NCI-H2107 (cell line): ENCODE data around the gene CCDC134.

Source experiments
- DNase-seq: peaks from one replicate; lab custom pipeline; 2025; lab: John Stamatoyannopoulos, UW

The CCDC134 gene

GRCh38 chr22:41787331-41787730 is 13.1 kb upstream of the CCDC134 start:
- DNase-seq: no peak

GRCh38 chr22:41793871-41794270 is 6.6 kb upstream of the CCDC134 start:
- no peak for DNase-seq

GRCh38 chr22:41798736-41799135 is 1.7 kb upstream of the CCDC134 start:
- DNase-seq: no peak

- no peak for DNase-seq
Observed at GRCh38 chr22:41799486-41800347, 762 bp upstream of the CCDC134 start.

- no peak for DNase-seq
Observed at GRCh38 chr22:41801147-41801819, 804 bp downstream of the CCDC134 start.

GRCh38 chr22:41801886-41802285 is 1.4 kb downstream of the CCDC134 start:
- DNase-seq: no peak

- DNase-seq: no peak
Observed at GRCh38 chr22:41805639-41806038, 5.2 kb downstream of the CCDC134 start.

- DNase-seq: no peak
Observed at GRCh38 chr22:41808400-41808799, 7.9 kb downstream of the CCDC134 start.

GRCh38 chr22:41810022-41810421 is 9.5 kb downstream of the CCDC134 start:
- DNase-seq: no peak

- DNase-seq: no peak
Observed at GRCh38 chr22:41812805-41813545, 12.5 kb downstream of the CCDC134 start.

- DNase-seq: no peak
Observed at GRCh38 chr22:41813726-41814410, 13.4 kb downstream of the CCDC134 start.

- no peak for DNase-seq
Observed at GRCh38 chr22:41815716-41816115, 15.2 kb downstream of the CCDC134 start.

GRCh38 chr22:41816241-41816640 is 15.8 kb downstream of the CCDC134 start:
- no peak for DNase-seq

GRCh38 chr22:41816871-41817270 is 16.4 kb downstream of the CCDC134 start:
- no peak for DNase-seq

GRCh38 chr22:41818011-41818410 is 17.5 kb downstream of the CCDC134 start:
- no peak for DNase-seq

- DNase-seq: no peak
Observed at GRCh38 chr22:41818596-41818995, 18.1 kb downstream of the CCDC134 start.

- no peak for DNase-seq
Observed at GRCh38 chr22:41819257-41819656, 18.8 kb downstream of the CCDC134 start.

- no peak for DNase-seq
Observed at GRCh38 chr22:41820447-41820846, 20.0 kb downstream of the CCDC134 start.

- no peak for DNase-seq
Observed at GRCh38 chr22:41821471-41822316, 21.2 kb downstream of the CCDC134 start.

- no peak for DNase-seq
Observed at GRCh38 chr22:41822317-41823057, 22.0 kb downstream of the CCDC134 start.
